Right cardiac atrium (tissue), 5 donors: ENCODE data around the gene FOXR1. TPM values are rescaled to one million over a fixed set of nuclear protein-coding genes. Genes with fewer than 3 reads are reported as not detected.
A peak's percentile ranks its signal among the peaks of the same experiment; 100 is the strongest.

Experiments
- ATAC-seq, 2 donors: fragments of 200-7000 bp; cut with Tn5 transposase; one replicate each; pipeline versions ENCODE4 v1.8.0 to v1.9.1; 2020; ENCODE audit warnings: moderate library complexity in 2 of 2, mild to moderate bottlenecking in 1 of 2
- DNase-seq, 3 donors: peaks; one replicate each; pipeline ENCODE4 v3.0.0-alpha.2; 2020
- H3K27ac ChIP-seq: one replicate; pipeline ENCODE4 v1.5.1; 2013; ENCODE audit warnings: mild to moderate bottlenecking, low read length, control low read depth, moderate library complexity
- H3K27me3 ChIP-seq: one replicate; pipeline ENCODE4 v1.6.1; 2013; ENCODE audit not compliant: control insufficient read depth, insufficient read depth
- H3K4me1 ChIP-seq: one replicate; pipeline ENCODE4 v1.6.1; 2013; ENCODE audit warnings: low read length; ENCODE audit not compliant: control insufficient read depth, insufficient read depth
- H3K4me3 ChIP-seq: one replicate; pipeline ENCODE4 v1.5.1; 2013; ENCODE audit warnings: low read length, control low read depth
- H3K9me3 ChIP-seq: one replicate; pipeline ENCODE4 v1.6.1; 2013; ENCODE audit warnings: low read length; ENCODE audit not compliant: control insufficient read depth
- WGBS: extraction: QIAGEN DNeasy Blood & Tissue Kit; methylation state at CpG from one replicate; pipeline ENCODE4 v1.1.7; 2013; 5-methylcytosine and 5-hydroxymethylcytosine counted together
- intact Hi-C, 4 donors: fragments of 100-400 bp; cut with DNase I; formaldehyde crosslinking; loops; one replicate each; pipeline versions ENCODE4 v1.11.0 to v1.14.0; 2022 to 2023
- microRNA-seq, 2 donors: library from miRNA; unstranded; fragments of <30 nt; microRNA quantifications; one replicate each; pipeline ENCODE4 v1.2.0, GENCODE V29; 2020 to 2021
- polyA plus RNA-seq: library from polyadenylated mRNA; stranded (reverse); fragments of 200-250 nt; gene quantifications from one replicate; pipeline ENCODE4 v1.2.3, GENCODE V29; 2013
- total RNA-seq, 4 donors: library from RNA; stranded (reverse); fragmentation: NEBNext Ultra II Directional; extraction: Animal tissue kit (Norgen Biotek cat#: 25700); gene quantifications; one replicate each; pipeline ENCODE4 v1.2.1, GENCODE V29; 2021
- donor health status: healthy with polysubstance abuse.
- donor health status: DM: no; HTN: yes; CAD: no.
- donor health status: DM: no; HTN: no; CAD: no.
- donor health status: DM: no; HTN: yes; CAD: no; lungs with severe emphysema.
- donor health status: DM: yes; HTN: yes; CAD: no.

FOXR1 gene
- total and polyA plus RNA-seq, 5 donors = not detected

GRCh38 chr11:119029069-119029339, 57.4 kb downstream of the FOXR1 start:
- intact Hi-C loops = loop anchor here in 1 of 4 donors (10.0 kb wide), 1 partner anchor 124 kb away; no protein-coding TSS in a partner anchor
- no peak for ATAC-seq
- Histone ChIP-seq H3K9me3 (no peaks in the 10 kb centered on the region), H3K27me3 (no peaks in the 10 kb centered on the region), H3K4me3 (no peak overlapping the region), H3K27ac (no peak overlapping the region), H3K4me1 (peaks cover 4% of the 10 kb centered on the region)
- 96% methylated on average over 1 of the region's 1 CpG for WGBS
- no peak for DNase-seq

GRCh38 chr11:119029340-119030028, 57.9 kb downstream of the FOXR1 start:
- Histone ChIP-seq H3K4me3 (no peak overlapping the region), H3K4me1 (peaks cover 4% of the 10 kb centered on the region)
- intact Hi-C loops = loop anchor here in 1 of 4 donors (10.0 kb wide), 1 partner anchor 125 kb away; no protein-coding TSS in a partner anchor

GRCh38 chr11:119030029-119030328, 58.4 kb downstream of the FOXR1 start:
- DNase-seq (no peak), ATAC-seq (no peak)
- Histone ChIP-seq H3K4me3 (peak overlapping the region; percentile 70), H3K27ac (peak overlapping the region; percentile 27), H3K4me1 (peaks cover 1% of the 10 kb centered on the region), H3K27me3 (no peaks in the 10 kb centered on the region), H3K9me3 (no peaks in the 10 kb centered on the region)
- intact Hi-C loops = no loop called here
- WGBS = 6% methylated on average over 13 of the region's 13 CpGs

More at GRCh38 chr11:119029340-119030028, 57.9 kb downstream of the FOXR1 start:
- ATAC-seq (no peak), DNase-seq (peak in 1 of 3 donors; percentile 64)
- Histone ChIP-seq H3K27ac (no peak overlapping the region), H3K9me3 (no peaks in the 10 kb centered on the region), H3K27me3 (no peaks in the 10 kb centered on the region)
- WGBS = 67% methylated on average over 10 of the region's 10 CpGs

GRCh38 chr11:119030329-119031047, 58.9 kb downstream of the FOXR1 start, which contains the start of gene SLC37A4:
TSS of gene SLC37A4 (minus strand) at chr11:119030877.
- intact Hi-C loops = no loop called here
- no peaks in the 10 kb centered on the region for H3K4me1 ChIP-seq
- H3K27ac ChIP-seq = peak within 1 kb of the TSS; percentile 55
- no peaks in the 10 kb centered on the region for H3K9me3 ChIP-seq
- no peaks in the 10 kb centered on the region for H3K27me3 ChIP-seq
- under 1% methylated on average over 67 of the region's 67 CpGs for WGBS
- peak within 1 kb of the TSS; percentile 70 for H3K4me3 ChIP-seq
- ATAC-seq (peak; percentile 98), DNase-seq (peak; percentile 98 to 99 (median 99))

Small RNA genes lying within 50 kb of the gene (microRNA-seq; reads per million reads assigned to microRNA genes)
- gene MIR3656 = 0 to 0.54 reads per million in 2 donors

Other genes starting within 250 kb of the FOXR1 start
- gene DDX6, start 180.6 kb upstream of the FOXR1 start, total RNA-seq = 100 to 1,000 TPM; 126 to 149 (median 139) TPM
- gene DDX6, start 180.6 kb upstream of the FOXR1 start, polyA plus RNA-seq = 38.0 TPM
- gene CXCR5, start 87.9 kb upstream of the FOXR1 start, total RNA-seq = not detected
- 0.34 TPM for gene CXCR5, start 87.9 kb upstream of the FOXR1 start, polyA plus RNA-seq
- gene BCL9L, start 45.8 kb upstream of the FOXR1 start, total RNA-seq = 10 to 100 TPM; 44.0 to 76.7 (median 54.6) TPM
- gene BCL9L, start 45.8 kb upstream of the FOXR1 start, polyA plus RNA-seq = 29.9 TPM
- gene UPK2, start 15.5 kb upstream of the FOXR1 start, total RNA-seq = not detected
- gene UPK2, start 15.5 kb upstream of the FOXR1 start, polyA plus RNA-seq = not detected
- 10 to 100 TPM; 12.2 to 18.4 (median 15.2) TPM for gene CENATAC, start 26.4 kb downstream of the FOXR1 start, total RNA-seq
- 18.9 TPM for gene CENATAC, start 26.4 kb downstream of the FOXR1 start, polyA plus RNA-seq
- 100 to 1,000 TPM; 750 to 919 (median 877) TPM for gene RPS25, start 46.6 kb downstream of the FOXR1 start, total RNA-seq
- 2,193 TPM for gene RPS25, start 46.6 kb downstream of the FOXR1 start, polyA plus RNA-seq
- 10 to 100 TPM; 32.2 to 44.6 (median 36.8) TPM for gene TRAPPC4, start 47.0 kb downstream of the FOXR1 start, total RNA-seq
- gene TRAPPC4, start 47.0 kb downstream of the FOXR1 start, polyA plus RNA-seq = 31.4 TPM
- 1 to 10 TPM; 7.5 to 8.6 (median 7.7) TPM for gene SLC37A4, start 59.1 kb downstream of the FOXR1 start, total RNA-seq
- gene SLC37A4, start 59.1 kb downstream of the FOXR1 start, polyA plus RNA-seq = 7.1 TPM
- 100 to 1,000 TPM in 2 of 4 donors, 10 to 100 TPM in 2; 58.8 to 127 (median 105) TPM for gene HYOU1, start 85.4 kb downstream of the FOXR1 start, total RNA-seq
- gene HYOU1, start 85.4 kb downstream of the FOXR1 start, polyA plus RNA-seq = 52.1 TPM
- 10 to 100 TPM; 20.4 to 23.7 (median 21.5) TPM for gene VPS11, start 96.1 kb downstream of the FOXR1 start, total RNA-seq
- gene VPS11, start 96.1 kb downstream of the FOXR1 start, polyA plus RNA-seq = 23.5 TPM
- 10 to 100 TPM; 17.3 to 28.0 (median 22.2) TPM for gene HMBS, start 113.1 kb downstream of the FOXR1 start, total RNA-seq
- gene HMBS, start 113.1 kb downstream of the FOXR1 start, polyA plus RNA-seq = 28.0 TPM
- 10 to 100 TPM; 15.2 to 24.7 (median 23.9) TPM for gene DPAGT1, start 130.1 kb downstream of the FOXR1 start, total RNA-seq
- 14.4 TPM for gene DPAGT1, start 130.1 kb downstream of the FOXR1 start, polyA plus RNA-seq
- gene C2CD2L, start 135.6 kb downstream of the FOXR1 start, total RNA-seq = 10 to 100 TPM in 3 of 4 donors, 1 to 10 TPM in 1; 9.1 to 11.9 (median 11.0) TPM
- 9.2 TPM for gene C2CD2L, start 135.6 kb downstream of the FOXR1 start, polyA plus RNA-seq
- gene HINFP, start 149.8 kb downstream of the FOXR1 start, total RNA-seq = 10 to 100 TPM; 11.4 to 17.0 (median 15.4) TPM
- gene HINFP, start 149.8 kb downstream of the FOXR1 start, polyA plus RNA-seq = 8.4 TPM
- gene ABCG4, start 177.3 kb downstream of the FOXR1 start, total RNA-seq = 1 to 10 TPM in 3 of 4 donors, under 1 TPM in 1; 0.86 to 1.8 (median 1.5) TPM
- 1.4 TPM for gene ABCG4, start 177.3 kb downstream of the FOXR1 start, polyA plus RNA-seq
- gene NLRX1, start 197.0 kb downstream of the FOXR1 start, total RNA-seq = 10 to 100 TPM; 18.7 to 25.2 (median 22.7) TPM
- 12.8 TPM for gene NLRX1, start 197.0 kb downstream of the FOXR1 start, polyA plus RNA-seq
- under 1 TPM in 3 of 4 donors, not detected in 1; 0.48 to 0.66 (median 0.56) TPM for gene NHERF4, start 213.7 kb downstream of the FOXR1 start, total RNA-seq
- 0.11 TPM for gene NHERF4, start 213.7 kb downstream of the FOXR1 start, polyA plus RNA-seq
- 10 to 100 TPM in 2 of 4 donors, 1 to 10 TPM in 2; 8.5 to 13.3 (median 10.3) TPM for gene CBL, start 234.6 kb downstream of the FOXR1 start, total RNA-seq
- gene CBL, start 234.6 kb downstream of the FOXR1 start, polyA plus RNA-seq = 3.3 TPM